HG03354 (cell line): Measurements from ENCODE around the gene HIP1R.
"Not testable (repeated sequence)": the region's sequence is repeated elsewhere in the genome, so short reads cannot be mapped to it uniquely, and the experiment has no call there.

Experiments
- ATAC-seq: cut with Tn5 transposase; IDR thresholded peaks from one replicate; pipeline ENCODE4 v1.9.1; 2021; ENCODE audit warnings: mild to moderate bottlenecking; ENCODE audit not compliant: unreplicated experiment, poor library complexity, severe bottlenecking

Gene HIP1R

GRCh38 chr12:122834921-122835749 lies at the start of gene HIP1R:
Gene HIP1R (plus strand): TSS chr12:122835457. CDS start chr12:122835551, 94 bp downstream.
- ATAC-seq, result peak; percentile 34

- no peak for ATAC-seq
Measured at GRCh38 chr12:122785503-122785902, 49.8 kb upstream of the HIP1R start.

GRCh38 chr12:122788387-122788786 lies 46.9 kb upstream of the HIP1R start:
- no peak for ATAC-seq

DNA sequence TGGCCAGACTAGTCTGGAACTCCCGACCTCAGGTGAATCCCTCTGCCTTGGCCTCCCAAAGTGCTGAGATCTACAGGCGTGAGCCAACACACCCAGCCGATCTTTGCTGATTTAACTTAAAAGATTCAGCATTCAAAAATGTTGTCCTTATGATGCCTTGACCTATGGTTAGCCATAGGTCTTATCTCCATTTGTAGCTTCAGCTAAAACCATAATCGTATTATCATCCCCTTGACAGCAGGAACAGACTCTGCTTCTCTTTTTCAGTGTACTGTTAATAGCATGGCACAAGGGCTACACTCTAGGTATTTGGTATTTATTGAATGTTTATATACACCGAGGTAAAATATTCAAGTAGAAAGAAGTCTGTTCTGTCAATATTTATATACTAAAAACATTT lies 45.6 kb upstream of the HIP1R start:
- ATAC-seq, result no peak

- ATAC-seq, result no peak
Measured at GRCh38 chr12:122790393-122791075, 44.7 kb upstream of the HIP1R start.

DNA sequence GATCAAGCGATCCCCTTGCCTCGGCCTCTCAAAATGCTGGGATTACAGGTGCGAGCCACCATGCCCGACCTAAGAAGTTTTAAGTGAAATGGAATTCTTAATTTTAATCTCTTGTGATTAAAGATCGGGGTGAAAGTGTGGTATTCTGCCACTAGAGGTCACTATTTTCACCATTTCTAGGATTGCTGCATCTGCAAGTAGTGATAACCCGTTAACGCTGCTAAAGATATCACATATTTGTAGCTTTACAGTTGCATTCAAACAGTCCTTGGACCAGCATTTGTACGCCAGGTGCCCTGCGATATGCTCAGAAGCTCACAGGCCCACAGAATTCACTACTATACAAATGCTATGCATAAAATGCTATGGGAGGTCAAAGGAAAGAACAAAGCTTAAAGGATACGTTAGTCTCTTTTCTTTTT lies 41.6 kb upstream of the HIP1R start:
- ATAC-seq, result no peak

GRCh38 chr12:122795807-122796206 lies 39.5 kb upstream of the HIP1R start:
- no peak for ATAC-seq

DNA sequence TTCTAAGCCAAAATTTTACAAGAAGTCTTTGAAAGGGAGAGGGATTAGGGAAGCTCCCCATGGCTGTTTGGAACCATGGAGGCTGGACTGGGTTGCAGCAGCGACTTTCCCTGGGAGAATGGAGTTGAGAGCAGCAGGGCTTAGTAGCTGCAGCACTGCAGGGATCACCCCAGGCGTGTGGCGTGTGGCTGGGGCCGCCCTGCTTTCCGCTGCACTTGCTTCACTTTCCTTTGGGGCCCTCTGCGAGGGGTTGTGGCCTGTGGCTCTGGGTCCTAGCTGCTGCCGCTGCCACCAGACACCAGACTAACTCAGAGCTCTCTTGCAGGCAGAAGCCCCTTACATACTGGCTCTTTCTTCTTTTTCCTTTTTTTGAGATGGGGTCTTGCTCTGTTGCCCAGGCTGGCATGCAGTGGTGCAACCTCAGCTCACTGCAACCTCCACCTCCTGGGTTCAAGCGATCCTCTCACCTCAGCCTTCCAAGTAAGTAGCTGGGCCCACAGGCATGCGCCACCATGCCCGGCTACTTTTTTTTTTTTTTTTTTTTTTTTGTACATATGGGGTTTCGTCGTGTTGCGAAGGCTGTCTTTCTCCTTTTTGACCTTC lies 35.5 kb upstream of the HIP1R start:
- ATAC-seq, result no peak

DNA sequence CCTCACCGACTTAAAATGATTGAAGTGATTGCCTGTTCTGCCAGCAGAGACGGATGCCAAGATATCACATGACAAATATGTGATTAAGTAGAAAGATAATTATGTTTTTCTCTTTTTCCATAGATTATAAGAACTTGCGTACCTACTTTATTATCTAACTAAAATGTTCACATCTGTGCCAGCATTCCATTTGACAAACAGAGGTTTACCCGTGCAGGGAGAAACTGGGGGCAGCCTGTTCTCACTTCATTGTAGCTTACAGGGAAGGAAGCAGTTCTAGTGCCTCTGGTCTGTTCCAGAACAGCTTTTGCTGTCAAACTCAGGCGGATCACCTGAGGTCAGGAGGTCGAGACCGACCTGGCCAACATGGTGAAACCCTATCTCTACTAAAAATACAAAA lies 31.3 kb upstream of the HIP1R start:
- ATAC-seq, result no peak

GRCh38 chr12:122804957-122805356 lies 30.3 kb upstream of the HIP1R start:
- ATAC-seq, result not testable (repeated sequence)

- no peak for ATAC-seq
Measured at GRCh38 chr12:122807651-122808050, 27.6 kb upstream of the HIP1R start.

GRCh38 chr12:122811777-122812176 lies 23.5 kb upstream of the HIP1R start:
- ATAC-seq, result no peak

DNA sequence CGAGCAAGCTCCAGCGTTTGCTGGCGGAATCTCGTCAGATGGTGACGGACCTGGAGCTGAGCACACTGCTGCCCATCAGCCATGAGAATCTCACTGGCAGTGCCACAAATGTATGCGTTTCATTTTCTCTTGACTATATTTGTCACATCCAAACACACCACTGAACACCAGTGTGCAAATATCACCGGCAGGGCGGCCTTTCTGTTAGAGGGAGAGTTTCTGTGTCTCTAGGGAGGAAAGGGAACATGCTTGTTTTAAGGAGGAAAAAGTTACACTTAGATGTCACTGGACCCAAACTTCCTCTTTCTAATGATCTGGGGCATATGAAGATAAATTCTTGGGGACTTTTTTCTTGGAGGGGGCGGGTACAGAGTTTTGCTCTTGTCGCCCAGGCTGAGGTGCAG lies 21.9 kb upstream of the HIP1R start:
- ATAC-seq, result peak; percentile 55

GRCh38 chr12:122819209-122819785 lies 16.0 kb upstream of the HIP1R start:
- no peak for ATAC-seq

DNA sequence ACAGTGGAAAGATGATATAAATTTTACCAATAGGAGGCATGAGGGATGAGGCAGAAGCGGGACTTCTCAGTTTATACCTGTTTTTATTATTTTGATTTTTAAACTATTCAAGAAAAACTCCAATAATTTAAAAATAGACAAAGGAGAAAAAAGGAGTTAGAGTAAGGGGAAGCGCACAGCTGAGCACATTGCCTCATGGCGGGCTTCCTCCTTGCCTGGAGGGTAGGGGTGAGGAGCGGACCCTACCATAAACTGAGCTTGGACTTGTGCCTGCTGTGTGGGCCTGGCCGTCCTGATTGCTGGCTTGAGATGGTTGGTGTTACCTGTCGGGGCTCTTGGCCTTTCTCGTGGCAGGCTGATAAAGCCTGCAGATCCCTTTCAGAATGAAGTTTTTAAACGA lies 15.1 kb upstream of the HIP1R start:
- no peak for ATAC-seq

GRCh38 chr12:122820838-122821271 lies 14.4 kb upstream of the HIP1R start:
- no peak for ATAC-seq

DNA sequence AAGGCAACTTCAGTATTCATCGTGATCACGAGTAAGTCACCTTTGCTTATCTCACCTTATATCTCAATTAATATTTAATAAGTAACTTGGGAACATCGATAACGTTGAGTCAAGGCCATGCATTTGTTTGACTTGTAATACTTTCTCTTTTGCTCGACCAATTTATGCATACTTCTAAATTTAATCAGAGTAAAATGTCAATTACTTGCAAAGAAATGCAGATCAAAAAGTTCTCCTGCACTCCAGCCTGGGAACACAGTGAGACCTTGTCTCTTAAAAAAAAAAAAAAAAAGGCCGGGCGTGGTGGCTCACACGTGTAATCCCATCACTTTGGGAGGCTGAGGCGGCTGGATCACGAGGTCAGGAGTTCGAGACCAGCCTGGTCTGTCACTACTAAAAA lies 11.8 kb upstream of the HIP1R start:
- ATAC-seq, result no peak

GRCh38 chr12:122825773-122826724 lies 9.2 kb upstream of the HIP1R start:
- ATAC-seq, result no peak

DNA sequence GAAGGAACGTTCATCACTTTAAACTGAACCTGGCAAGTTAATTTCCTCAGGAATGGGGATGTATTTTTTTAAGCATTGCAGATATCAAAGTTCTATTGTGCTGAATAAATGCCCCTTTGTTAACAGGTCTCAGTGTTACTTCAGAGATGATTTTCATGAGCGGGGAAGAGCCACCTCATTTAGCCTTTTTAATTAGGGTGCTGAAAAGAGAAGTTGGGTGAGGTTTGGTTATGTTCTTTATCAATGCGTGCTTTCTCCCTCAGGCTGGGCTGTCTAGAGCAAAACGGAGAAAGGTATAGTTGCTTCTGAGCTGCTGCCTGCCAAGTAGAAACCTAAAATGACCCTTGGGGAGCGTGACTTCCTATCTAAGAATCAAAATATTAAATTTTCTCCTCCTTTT lies 8.0 kb upstream of the HIP1R start:
- ATAC-seq, result no peak
